Loucy (cell line): ENCODE measurements around the gene MAPRE2.

Source experiments
- H2AFZ ChIP-seq: fragments of 200-600 bp; sonication (generic); 2 replicates; pipeline ENCODE4 v1.6.0; 2016; ENCODE audit warnings: antibody characterized with exemption, mild to moderate bottlenecking, low read length, moderate library complexity
- H3F3A ChIP-seq: fragments of 200-600 bp; 2 replicates; pipeline ENCODE4 v1.6.0; 2016; ENCODE audit warnings: antibody characterized with exemption, low read depth, mild to moderate bottlenecking
- H3K27me3 ChIP-seq: fragments of 200-600 bp; sonication (generic); 2 replicates; pipeline ENCODE4 v1.6.1; 2014; ENCODE audit warnings: low read length, mild to moderate bottlenecking; ENCODE audit not compliant: insufficient read depth, poor library complexity, severe bottlenecking
- H3K36me3 ChIP-seq: fragments of 200-600 bp; sonication (generic); 2 replicates; pipeline ENCODE4 v1.6.1; 2016; ENCODE audit warnings: low read length; ENCODE audit not compliant: insufficient read depth
- H3K4me1 ChIP-seq: fragments of 200-600 bp; sonication (generic); 2 replicates; pipeline ENCODE4 v1.5.1; 2014; ENCODE audit warnings: low read length, mild to moderate bottlenecking; ENCODE audit not compliant: insufficient read depth, poor library complexity, severe bottlenecking
- H3K4me2 ChIP-seq: fragments of 200-600 bp; sonication (generic); 2 replicates; pipeline ENCODE4 v1.6.0; 2014; ENCODE audit warnings: antibody characterized with exemption, low read length, low read depth, mild to moderate bottlenecking; ENCODE audit not compliant: poor library complexity, severe bottlenecking
- H3K4me3 ChIP-seq: fragments of 200-600 bp; sonication (generic); 2 replicates; pipeline ENCODE4 v1.5.1; 2014; ENCODE audit warnings: low read length, mild to moderate bottlenecking, mixed read lengths; ENCODE audit not compliant: poor library complexity, severe bottlenecking
- H3K79me2 ChIP-seq: fragments of 200-600 bp; sonication (generic); 2 replicates; pipeline ENCODE4 v1.6.1; 2014; ENCODE audit warnings: low read length; ENCODE audit not compliant: insufficient read depth
- H3K9ac ChIP-seq: fragments of 200-600 bp; sonication (generic); 2 replicates; pipeline ENCODE4 v1.6.0; 2014; ENCODE audit warnings: mild to moderate bottlenecking, low read depth, low read length, moderate library complexity; ENCODE audit not compliant: poor library complexity, severe bottlenecking
- H3K9me2 ChIP-seq: fragments of 200-600 bp; sonication (generic); replicated peaks from 2 replicates; pipeline ENCODE4 v1.6.1; 2016; ENCODE audit warnings: low read depth, low read length, mixed read lengths
- H3K9me3 ChIP-seq: fragments of 200-600 bp; sonication (generic); 2 replicates; pipeline ENCODE4 v1.6.1; 2014; ENCODE audit warnings: mild to moderate bottlenecking, antibody characterized with exemption, low read length, low read depth; ENCODE audit not compliant: insufficient read depth
- H4K20me1 ChIP-seq: fragments of 200-600 bp; sonication (generic); 2 replicates; pipeline ENCODE4 v1.6.0; 2014; ENCODE audit warnings: antibody characterized with exemption, low read length, mild to moderate bottlenecking; ENCODE audit not compliant: insufficient read depth, poor library complexity, severe bottlenecking
- EZH2phosphoT487 ChIP-seq: fragments of 200-600 bp; IDR thresholded peaks from 2 replicates; pipeline ENCODE4 v1.6.1; 2018; ENCODE audit warnings: antibody characterized with exemption, mild to moderate bottlenecking, moderate library complexity, borderline replicate concordance
- TF ChIP-seq, protein P1 (sequence below): fragments of 200-600 bp; sonication (generic); conservative IDR thresholded peaks from 2 replicates; pipeline ENCODE4 v1.5.1; 2014; ENCODE audit warnings: mild to moderate bottlenecking, antibody characterized with exemption, low read length

MAPRE2 gene

DNA sequence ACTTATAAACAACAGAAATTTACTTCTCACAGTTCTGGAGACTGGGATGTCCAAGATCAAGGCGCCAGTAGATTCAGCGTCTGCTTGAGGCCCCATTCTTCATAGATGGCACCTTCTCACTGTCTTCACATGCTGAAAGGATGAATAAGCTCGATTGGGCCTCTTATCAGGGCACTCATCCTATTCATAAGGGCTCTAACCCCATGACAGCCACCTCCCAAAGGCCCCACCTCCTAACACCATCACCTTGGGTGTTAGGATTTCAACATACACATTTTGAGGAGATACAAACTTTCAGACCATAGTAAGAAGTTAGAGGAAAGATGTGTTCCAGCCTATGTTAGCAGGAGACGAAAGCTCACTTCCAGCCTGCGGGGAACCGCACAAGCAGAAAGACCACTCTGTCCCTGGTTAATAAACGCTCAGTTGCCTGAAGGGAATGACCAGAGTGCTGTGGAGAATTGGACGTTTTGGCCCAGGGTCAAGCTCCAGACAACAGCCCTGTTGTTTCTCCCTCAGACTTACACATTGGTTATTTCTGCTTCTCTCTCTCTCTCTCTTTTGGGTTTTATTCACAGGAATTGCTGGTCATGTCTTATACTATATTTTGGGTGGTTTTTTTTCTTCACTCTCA lies 90.3 kb downstream of the MAPRE2 start:
- no peak overlapping the region for H3K4me3 ChIP-seq
- no peaks in the 10 kb centered on the region for H4K20me1 ChIP-seq
- H3K9ac ChIP-seq, result no peak overlapping the region
- H3K4me2 ChIP-seq, result no peak overlapping the region
- H3K4me1 ChIP-seq, result no peaks in the 10 kb centered on the region
- H3K36me3 ChIP-seq, result peaks cover 97% of the 10 kb centered on the region; the same call in 1 of the 2 replicates
- no peaks in the 10 kb centered on the region for H3K27me3 ChIP-seq
- H3K79me2 ChIP-seq, result no peaks in the 10 kb centered on the region
- no peaks in the 10 kb centered on the region for H3F3A ChIP-seq
- no peaks in the 10 kb centered on the region for H3K9me3 ChIP-seq
- TF ChIP-seq, protein P1, sequence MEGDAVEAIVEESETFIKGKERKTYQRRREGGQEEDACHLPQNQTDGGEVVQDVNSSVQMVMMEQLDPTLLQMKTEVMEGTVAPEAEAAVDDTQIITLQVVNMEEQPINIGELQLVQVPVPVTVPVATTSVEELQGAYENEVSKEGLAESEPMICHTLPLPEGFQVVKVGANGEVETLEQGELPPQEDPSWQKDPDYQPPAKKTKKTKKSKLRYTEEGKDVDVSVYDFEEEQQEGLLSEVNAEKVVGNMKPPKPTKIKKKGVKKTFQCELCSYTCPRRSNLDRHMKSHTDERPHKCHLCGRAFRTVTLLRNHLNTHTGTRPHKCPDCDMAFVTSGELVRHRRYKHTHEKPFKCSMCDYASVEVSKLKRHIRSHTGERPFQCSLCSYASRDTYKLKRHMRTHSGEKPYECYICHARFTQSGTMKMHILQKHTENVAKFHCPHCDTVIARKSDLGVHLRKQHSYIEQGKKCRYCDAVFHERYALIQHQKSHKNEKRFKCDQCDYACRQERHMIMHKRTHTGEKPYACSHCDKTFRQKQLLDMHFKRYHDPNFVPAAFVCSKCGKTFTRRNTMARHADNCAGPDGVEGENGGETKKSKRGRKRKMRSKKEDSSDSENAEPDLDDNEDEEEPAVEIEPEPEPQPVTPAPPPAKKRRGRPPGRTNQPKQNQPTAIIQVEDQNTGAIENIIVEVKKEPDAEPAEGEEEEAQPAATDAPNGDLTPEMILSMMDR, result no peak
- TF ChIP-seq EZH2phosphoT487, result no peak
- H2AFZ ChIP-seq, result no peak overlapping the region
- no peaks in the 10 kb centered on the region for H3K9me2 ChIP-seq

- no peak for TF ChIP-seq EZH2phosphoT487
- TF ChIP-seq, protein P1, result no peak
- no peaks in the 10 kb centered on the region for H3K27me3 ChIP-seq
- no peaks in the 10 kb centered on the region for H3K4me1 ChIP-seq
Observed at GRCh38 chr18:35132021-35132902, 91.0 kb downstream of the MAPRE2 start.

GRCh38 chr18:35134190-35134730 lies 93.0 kb downstream of the MAPRE2 start:
- TF ChIP-seq EZH2phosphoT487, result no peak
- TF ChIP-seq, protein P1, result no peak
- no peak overlapping the region for H3K4me3 ChIP-seq
- no peaks in the 10 kb centered on the region for H3K9me2 ChIP-seq

More at GRCh38 chr18:35132021-35132902, 91.0 kb downstream of the MAPRE2 start:
- Histone ChIP-seq H3K9me2 (no peaks in the 10 kb centered on the region), H3K9me3 (no peaks in the 10 kb centered on the region), H3K4me2 (no peak overlapping the region), H2AFZ (no peak overlapping the region), H3K4me3 (no peak overlapping the region), H3K9ac (no peak overlapping the region), H3K79me2 (no peaks in the 10 kb centered on the region), H3K36me3 (peaks cover 95% of the 10 kb centered on the region; the same call in 1 of the 2 replicates), H4K20me1 (no peaks in the 10 kb centered on the region), H3F3A (no peaks in the 10 kb centered on the region)

More at GRCh38 chr18:35134190-35134730, 93.0 kb downstream of the MAPRE2 start:
- no peaks in the 10 kb centered on the region for H3K9me3 ChIP-seq
- peaks cover 94% of the 10 kb centered on the region; the same call in 1 of the 2 replicates for H3K36me3 ChIP-seq
- H3K4me1 ChIP-seq, result no peaks in the 10 kb centered on the region
- no peak overlapping the region for H3K9ac ChIP-seq
- no peaks in the 10 kb centered on the region for H3F3A ChIP-seq
- no peak overlapping the region for H3K4me2 ChIP-seq
- H3K79me2 ChIP-seq, result no peaks in the 10 kb centered on the region
- H4K20me1 ChIP-seq, result no peaks in the 10 kb centered on the region
- H3K27me3 ChIP-seq, result no peaks in the 10 kb centered on the region
- H2AFZ ChIP-seq, result no peak overlapping the region
